Stimulated activated naive CD8-positive, alpha-beta T cell treated with anti-CD3 and anti-CD28 coated beads, Interleukin-15, amount 100 ng/mL, for 72 hours (primary cell): ENCODE data around the gene SNCAIP.
A peak's percentile ranks its signal among the peaks of the same experiment; 100 is the strongest.

ENCODE experiments used
- ATAC-seq: fragments of 150-1000 bp; cut with Tn5 transposase; 2 replicates; pipeline ENCODE4 v1.10.0; 2021; ENCODE audit warnings: mild to moderate bottlenecking, moderate library complexity
- DNase-seq, 2 donors: peaks; one replicate each; pipeline ENCODE4 v3.0.0; 2021 to 2022
- H3K27ac Mint-ChIP-seq, 2 donors: one replicate each; pipeline ENCODE4 v1.8.0; 2022; ENCODE audit warnings: mild to moderate bottlenecking in 2 of 2, mixed read lengths in 2 of 2, moderate library complexity in 2 of 2
- H3K27me3 Mint-ChIP-seq: one replicate; pipeline ENCODE4 v1.8.0; 2022; ENCODE audit warnings: mixed read lengths
- H3K4me1 Mint-ChIP-seq: one replicate; pipeline ENCODE4 v1.8.0; 2022; ENCODE audit warnings: mild to moderate bottlenecking, mixed read lengths
- H3K4me3 Mint-ChIP-seq, 2 donors: one replicate each; pipeline ENCODE4 v1.8.0; 2022; ENCODE audit warnings: mild to moderate bottlenecking in 2 of 2, mixed read lengths in 2 of 2, moderate library complexity in 1 of 2
- H3K9me3 Mint-ChIP-seq, 2 donors: one replicate each; pipeline ENCODE4 v1.8.0; 2022; ENCODE audit warnings: mixed read lengths in 2 of 2

SNCAIP gene

GRCh38 chr5:122311961-122312590 is at the start of gene SNCAIP:
Gene SNCAIP, plus strand, starts transcription at chr5:122312237. Its CDS starts 78,898 bp downstream, at chr5:122391135.
- DNase-seq (peak in 1 of 2 donors; percentile 2), ATAC-seq (peak; percentile 48)
- H3K9me3 Mint-ChIP-seq = no peaks in the 10 kb centered on the region
- peak within 1 kb of the TSS; percentile 45 to 52 for H3K4me3 Mint-ChIP-seq
- peaks cover 9% of the 10 kb centered on the region for H3K4me1 Mint-ChIP-seq
- peaks cover 50% of the 10 kb centered on the region for H3K27me3 Mint-ChIP-seq
- no peak within 1 kb of the TSS for H3K27ac Mint-ChIP-seq

- Mint-ChIP-seq H3K27ac (no peak overlapping the region), H3K9me3 (peaks cover 0 to 6% of the 10 kb centered on the region in 2 donors), H3K27me3 (no peaks in the 10 kb centered on the region), H3K4me3 (no peak overlapping the region), H3K4me1 (no peaks in the 10 kb centered on the region)
- no peak for DNase-seq
- ATAC-seq = no peak
Observed at GRCh38 chr5:122263352-122264030, 48.5 kb upstream of the SNCAIP start.

GRCh38 chr5:122264610-122265009 is 47.4 kb upstream of the SNCAIP start:
- Mint-ChIP-seq H3K27ac (no peak overlapping the region), H3K9me3 (peaks cover 0 to 6% of the 10 kb centered on the region in 2 donors), H3K27me3 (no peaks in the 10 kb centered on the region), H3K4me1 (no peaks in the 10 kb centered on the region), H3K4me3 (no peak overlapping the region)
- no peak for DNase-seq
- no peak for ATAC-seq

GRCh38 chr5:122267185-122267584 is 44.9 kb upstream of the SNCAIP start:
- Mint-ChIP-seq H3K4me1 (no peaks in the 10 kb centered on the region), H3K9me3 (peaks cover 0 to 6% of the 10 kb centered on the region in 2 donors), H3K4me3 (no peak overlapping the region), H3K27me3 (no peaks in the 10 kb centered on the region), H3K27ac (no peak overlapping the region)
- ATAC-seq = no peak
- no peak for DNase-seq

GRCh38 chr5:122273696-122274095 is 38.3 kb upstream of the SNCAIP start:
- ATAC-seq (no peak), DNase-seq (no peak)
- Mint-ChIP-seq H3K9me3 (peaks cover 0 to 6% of the 10 kb centered on the region in 2 donors), H3K27ac (no peak overlapping the region), H3K27me3 (no peaks in the 10 kb centered on the region), H3K4me1 (no peaks in the 10 kb centered on the region), H3K4me3 (no peak overlapping the region)

GRCh38 chr5:122283592-122283991 is 28.4 kb upstream of the SNCAIP start:
- Mint-ChIP-seq H3K27ac (no peak overlapping the region), H3K4me3 (no peak overlapping the region), H3K9me3 (peaks cover 12 to 43% of the 10 kb centered on the region in 2 donors), H3K4me1 (no peaks in the 10 kb centered on the region), H3K27me3 (no peaks in the 10 kb centered on the region)
- ATAC-seq (no peak), DNase-seq (no peak)

GRCh38 chr5:122286541-122286940 is 25.5 kb upstream of the SNCAIP start:
- Mint-ChIP-seq H3K27ac (no peak overlapping the region), H3K4me3 (no peak overlapping the region), H3K27me3 (no peaks in the 10 kb centered on the region), H3K4me1 (no peaks in the 10 kb centered on the region), H3K9me3 (peaks cover 5 to 33% of the 10 kb centered on the region in 2 donors)
- DNase-seq = no peak
- ATAC-seq = no peak

- peaks cover 5 to 28% of the 10 kb centered on the region in 2 donors for H3K9me3 Mint-ChIP-seq
Observed at GRCh38 chr5:122287101-122287500, 24.9 kb upstream of the SNCAIP start.

GRCh38 chr5:122291000-122291901 is 20.8 kb upstream of the SNCAIP start:
- Mint-ChIP-seq H3K9me3 (peaks cover 0 to 6% of the 10 kb centered on the region in 2 donors), H3K27me3 (no peaks in the 10 kb centered on the region), H3K4me3 (no peak overlapping the region), H3K27ac (no peak overlapping the region), H3K4me1 (no peaks in the 10 kb centered on the region)
- ATAC-seq (no peak), DNase-seq (no peak)

More at GRCh38 chr5:122287101-122287500, 24.9 kb upstream of the SNCAIP start:
- Mint-ChIP-seq H3K27ac (no peak overlapping the region), H3K27me3 (no peaks in the 10 kb centered on the region), H3K4me3 (no peak overlapping the region), H3K4me1 (no peaks in the 10 kb centered on the region)
- no peak for DNase-seq
- no peak for ATAC-seq

GRCh38 chr5:122292332-122292731 is 19.7 kb upstream of the SNCAIP start:
- H3K27me3 Mint-ChIP-seq = no peaks in the 10 kb centered on the region
- H3K9me3 Mint-ChIP-seq = no peaks in the 10 kb centered on the region
- no peak overlapping the region for H3K27ac Mint-ChIP-seq
- DNase-seq (no peak), ATAC-seq (no peak)
- H3K4me1 Mint-ChIP-seq = no peaks in the 10 kb centered on the region
- H3K4me3 Mint-ChIP-seq = no peak overlapping the region

GRCh38 chr5:122295138-122295537 is 16.9 kb upstream of the SNCAIP start:
- no peaks in the 10 kb centered on the region for H3K4me1 Mint-ChIP-seq
- H3K27me3 Mint-ChIP-seq = no peaks in the 10 kb centered on the region
- H3K4me3 Mint-ChIP-seq = no peak overlapping the region
- H3K27ac Mint-ChIP-seq = no peak overlapping the region
- ATAC-seq = no peak
- no peak for DNase-seq
- no peaks in the 10 kb centered on the region for H3K9me3 Mint-ChIP-seq

- Mint-ChIP-seq H3K27ac (no peak overlapping the region), H3K27me3 (no peaks in the 10 kb centered on the region), H3K4me3 (no peak overlapping the region), H3K4me1 (no peaks in the 10 kb centered on the region), H3K9me3 (no peaks in the 10 kb centered on the region)
- no peak for ATAC-seq
- no peak for DNase-seq
Observed at GRCh38 chr5:122296871-122297270, 15.2 kb upstream of the SNCAIP start.

- Mint-ChIP-seq H3K27me3 (no peaks in the 10 kb centered on the region), H3K9me3 (no peaks in the 10 kb centered on the region), H3K27ac (no peak overlapping the region), H3K4me1 (no peaks in the 10 kb centered on the region), H3K4me3 (no peak overlapping the region)
- ATAC-seq = no peak
- no peak for DNase-seq
Observed at GRCh38 chr5:122297587-122298298, 14.3 kb upstream of the SNCAIP start.

GRCh38 chr5:122300374-122300773 is 11.7 kb upstream of the SNCAIP start:
- Mint-ChIP-seq H3K4me1 (no peaks in the 10 kb centered on the region), H3K27me3 (no peaks in the 10 kb centered on the region), H3K27ac (no peak overlapping the region), H3K9me3 (no peaks in the 10 kb centered on the region), H3K4me3 (no peak overlapping the region)
- no peak for DNase-seq
- ATAC-seq = no peak

- no peak for DNase-seq
- H3K9me3 Mint-ChIP-seq = no peaks in the 10 kb centered on the region
- no peaks in the 10 kb centered on the region for H3K4me1 Mint-ChIP-seq
- no peak overlapping the region for H3K4me3 Mint-ChIP-seq
- H3K27me3 Mint-ChIP-seq = no peaks in the 10 kb centered on the region
- H3K27ac Mint-ChIP-seq = no peak overlapping the region
- ATAC-seq = no peak
Observed at GRCh38 chr5:122301016-122301415, 11.0 kb upstream of the SNCAIP start.
